HG02678 (cell line): ENCODE results near the gene DCST1.
"Not testable (repeated sequence)": the region's sequence is repeated elsewhere in the genome, so short reads cannot be mapped to it uniquely, and the experiment has no call there.

Experiments
- ATAC-seq: cut with Tn5 transposase; IDR thresholded peaks from one replicate; pipeline ENCODE4 v1.9.1; 2021; ENCODE audit warnings: mild to moderate bottlenecking, moderate library complexity; ENCODE audit not compliant: unreplicated experiment

The DCST1 gene, protein sequence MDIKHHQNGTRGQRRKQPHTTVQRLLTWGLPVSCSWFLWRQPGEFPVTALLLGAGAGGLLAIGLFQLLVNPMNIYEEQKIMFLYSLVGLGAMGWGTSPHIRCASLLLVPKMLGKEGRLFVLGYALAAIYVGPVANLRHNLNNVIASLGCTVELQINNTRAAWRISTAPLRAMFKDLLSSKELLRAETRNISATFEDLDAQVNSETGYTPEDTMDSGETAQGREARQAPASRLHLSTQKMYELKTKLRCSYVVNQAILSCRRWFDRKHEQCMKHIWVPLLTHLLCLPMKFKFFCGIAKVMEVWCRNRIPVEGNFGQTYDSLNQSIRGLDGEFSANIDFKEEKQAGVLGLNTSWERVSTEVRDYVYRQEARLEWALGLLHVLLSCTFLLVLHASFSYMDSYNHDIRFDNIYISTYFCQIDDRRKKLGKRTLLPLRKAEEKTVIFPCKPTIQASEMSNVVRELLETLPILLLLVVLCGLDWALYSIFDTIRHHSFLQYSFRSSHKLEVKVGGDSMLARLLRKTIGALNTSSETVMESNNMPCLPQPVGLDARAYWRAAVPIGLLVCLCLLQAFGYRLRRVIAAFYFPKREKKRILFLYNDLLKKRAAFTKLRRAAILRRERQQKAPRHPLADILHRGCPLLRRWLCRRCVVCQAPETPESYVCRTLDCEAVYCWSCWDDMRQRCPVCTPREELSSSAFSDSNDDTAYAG

GRCh38 chr1:155033524-155033923 is at the start of gene DCST1, which contains the start of gene DCST2:
Gene DCST1 (plus strand): TSS chr1:155033824. CDS start chr1:155034037, 213 bp downstream.
Gene DCST2 (minus strand): TSS chr1:155033781. CDS start chr1:155033701, 80 bp downstream.
- ATAC-seq = no peak

- ATAC-seq = not testable (repeated sequence)
These were observed 46.9 kb upstream of the DCST1 start for GRCh38 chr1:154986736-154987135.

- ATAC-seq = no peak
These were observed 46.3 kb upstream of the DCST1 start for GRCh38 chr1:154987326-154987725.

GRCh38 chr1:154988058-154988954 is 45.3 kb upstream of the DCST1 start:
- no peak for ATAC-seq

DNA sequence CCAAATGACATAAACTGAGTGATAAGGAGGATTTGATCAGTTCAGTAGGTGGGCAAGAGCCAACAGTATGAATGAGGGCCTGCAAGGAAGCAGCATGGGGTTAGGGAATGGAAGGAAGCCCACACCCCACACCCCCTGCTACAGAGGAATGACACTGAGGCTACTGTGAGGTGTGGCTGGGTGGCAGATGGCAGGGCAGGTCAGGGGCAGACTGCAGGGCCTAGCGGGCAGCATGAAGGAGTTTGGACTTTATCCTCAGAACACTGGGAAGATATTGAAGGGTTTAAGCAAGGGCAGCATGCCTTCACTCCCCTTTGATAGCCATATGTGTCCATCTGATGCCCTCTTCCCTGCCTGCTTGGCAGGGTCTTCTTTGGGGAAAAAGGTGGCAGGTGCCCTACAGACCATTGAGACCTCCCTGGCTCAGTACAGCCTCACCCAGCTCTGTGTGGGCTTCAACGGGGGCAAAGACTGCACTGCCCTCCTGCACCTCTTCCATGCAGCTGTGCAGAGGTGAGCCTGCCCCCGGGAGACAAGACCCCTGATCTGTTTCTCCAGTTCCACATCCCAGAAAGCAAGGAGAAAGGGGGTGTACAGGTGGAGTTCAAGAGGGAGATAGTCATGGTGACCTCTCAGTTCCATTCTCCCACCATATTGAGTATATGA is 44.3 kb upstream of the DCST1 start:
- no peak for ATAC-seq

- ATAC-seq = no peak
These were observed 43.3 kb upstream of the DCST1 start for GRCh38 chr1:154990276-154990675.

- no peak for ATAC-seq
These were observed 40.7 kb upstream of the DCST1 start for GRCh38 chr1:154992721-154993571.

DNA sequence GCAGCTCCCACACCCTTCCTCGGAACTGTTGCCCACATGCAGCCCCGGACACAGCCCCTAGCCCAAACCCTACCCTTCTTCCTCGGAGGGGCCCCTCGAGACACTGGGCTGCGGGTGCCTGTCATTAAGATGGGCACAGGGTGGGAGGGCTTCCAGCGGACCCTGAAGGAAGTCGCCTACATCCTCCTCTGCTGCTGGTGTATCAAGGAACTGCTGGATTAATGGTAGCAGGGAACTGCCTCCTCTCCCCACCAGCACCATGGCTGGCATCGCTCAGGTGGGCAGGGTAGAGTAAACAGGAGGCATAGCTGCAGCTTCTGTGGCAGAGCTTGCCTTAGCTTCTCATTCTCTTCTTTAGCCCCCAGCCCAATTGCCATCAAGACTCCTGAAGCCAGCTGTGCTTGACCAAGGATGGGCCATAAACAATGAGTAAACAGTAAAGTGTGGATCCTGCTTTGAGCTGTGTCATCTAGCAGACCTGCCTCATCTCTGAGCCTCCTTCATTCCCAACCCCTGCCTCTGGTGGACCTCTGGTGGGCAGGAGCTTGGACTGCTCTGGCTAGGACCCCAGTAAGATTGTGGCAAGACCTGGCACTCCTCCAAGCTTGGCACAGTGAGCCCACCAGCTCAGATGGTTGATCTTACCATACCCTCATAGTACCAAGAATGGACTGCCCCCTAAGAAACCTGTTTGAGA is 39.9 kb upstream of the DCST1 start, which contains the start of gene LENEP:
TSS of gene LENEP (plus strand) at position 15 of the 697 bp plus-strand sequence. CDS start at position 37, 22 bp downstream.
- no peak for ATAC-seq

- ATAC-seq = no peak
These were observed 39.4 kb upstream of the DCST1 start for GRCh38 chr1:154994269-154994587.

- no peak for ATAC-seq
These were observed 39.0 kb upstream of the DCST1 start for GRCh38 chr1:154994591-154994990.

GRCh38 chr1:154995301-154995983 is 38.2 kb upstream of the DCST1 start:
- not testable (repeated sequence) for ATAC-seq

DNA sequence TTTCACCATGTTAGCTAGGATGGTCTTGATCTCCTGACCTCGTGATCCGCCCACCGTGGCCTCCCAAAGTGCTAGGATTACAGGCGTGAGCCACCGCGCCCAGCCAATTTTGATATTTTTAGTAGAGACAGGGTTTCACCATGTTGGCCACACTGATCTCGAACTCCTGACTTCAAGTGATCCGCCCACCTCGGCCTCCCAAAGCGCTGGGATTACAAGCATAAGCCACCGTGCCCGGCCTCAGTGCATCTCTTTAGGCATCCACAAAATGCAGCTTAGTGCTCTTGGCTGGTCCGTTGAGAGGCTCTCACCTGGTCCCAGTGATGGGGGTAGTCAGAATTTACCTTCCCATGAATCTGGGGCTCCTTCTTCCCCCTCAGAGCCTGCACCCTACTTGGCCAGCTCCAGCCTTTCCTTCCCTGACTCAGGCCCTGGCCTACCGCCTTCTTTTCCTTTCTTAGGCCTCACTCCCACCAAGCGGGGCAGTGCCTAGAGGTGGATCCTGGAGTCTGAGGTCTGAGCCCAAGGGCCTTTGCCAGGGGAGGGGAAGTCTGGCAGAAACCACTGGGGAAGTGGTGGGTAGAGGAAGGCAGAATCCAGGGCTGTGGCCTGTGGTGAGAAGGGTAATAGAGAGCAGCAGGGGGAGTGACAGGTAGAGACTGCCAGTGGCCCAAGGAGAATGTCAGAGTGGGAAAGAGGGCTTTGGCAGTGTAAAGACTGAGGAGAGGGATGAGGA is 36.5 kb upstream of the DCST1 start:
- ATAC-seq = no peak

DNA sequence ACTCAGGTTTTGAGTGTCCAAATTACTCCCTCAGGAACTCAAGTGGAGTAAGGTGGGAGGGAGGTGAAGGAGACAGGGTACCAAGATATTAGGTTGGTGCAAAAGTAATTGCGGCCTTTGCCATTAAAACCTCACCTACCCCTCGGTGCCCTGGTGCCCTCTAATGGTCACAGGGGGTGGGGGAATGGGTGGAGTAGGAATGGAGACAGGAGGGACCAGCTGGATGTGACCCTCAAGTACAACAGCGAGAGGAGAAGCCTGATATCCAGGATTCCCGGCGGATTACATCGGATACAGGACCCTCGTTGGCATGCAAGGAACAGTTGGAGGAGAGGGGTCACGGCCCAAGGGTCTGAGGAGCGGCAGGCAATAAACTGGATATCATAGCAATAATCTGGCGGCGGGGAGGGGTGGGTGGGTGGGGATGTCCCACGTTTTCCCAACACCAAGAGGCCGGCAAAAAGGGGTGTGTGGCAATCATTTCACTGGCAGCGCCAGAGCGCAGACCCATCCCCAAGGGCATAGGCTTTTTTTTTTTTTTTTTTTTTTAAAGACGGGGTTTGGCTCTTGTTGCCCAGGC is 35.3 kb upstream of the DCST1 start:
- ATAC-seq = no peak

DNA sequence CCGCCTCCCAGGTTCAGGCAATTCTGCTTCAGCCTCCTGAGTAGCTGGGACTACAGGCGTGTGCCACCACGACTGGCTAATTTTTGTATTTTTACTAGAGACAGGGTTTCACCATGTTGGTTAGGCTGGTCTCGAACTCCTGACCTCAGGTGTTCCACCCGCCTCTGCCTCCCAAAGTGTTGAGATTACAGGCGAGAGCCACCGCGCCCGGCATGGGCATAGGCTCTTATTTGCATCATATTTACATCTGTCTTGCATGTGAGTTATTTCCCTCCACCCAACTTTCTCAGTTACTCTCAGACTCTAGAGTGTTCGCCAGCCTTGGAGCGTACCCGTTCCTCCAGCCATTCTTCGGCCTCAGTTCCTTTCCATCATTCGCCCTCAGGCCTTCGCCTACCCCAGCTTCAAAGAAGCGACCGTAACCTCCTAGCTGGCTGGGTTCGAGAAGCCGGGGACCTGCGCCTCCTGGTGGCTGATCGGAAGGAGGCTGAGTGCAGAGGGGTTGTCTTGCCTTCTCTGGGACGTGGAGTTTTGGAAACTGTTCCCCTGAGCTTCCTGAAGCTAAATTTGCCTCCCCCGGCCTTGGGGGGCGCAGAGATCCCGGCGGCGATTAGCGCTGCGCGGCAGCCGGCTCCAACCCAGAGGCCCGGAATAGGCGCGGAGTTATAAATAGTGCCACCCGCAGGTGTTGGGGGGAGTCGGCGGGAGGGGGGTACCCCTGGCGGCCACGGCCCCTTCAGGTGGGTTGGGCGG is 34.6 kb upstream of the DCST1 start:
- ATAC-seq = no peak

DNA sequence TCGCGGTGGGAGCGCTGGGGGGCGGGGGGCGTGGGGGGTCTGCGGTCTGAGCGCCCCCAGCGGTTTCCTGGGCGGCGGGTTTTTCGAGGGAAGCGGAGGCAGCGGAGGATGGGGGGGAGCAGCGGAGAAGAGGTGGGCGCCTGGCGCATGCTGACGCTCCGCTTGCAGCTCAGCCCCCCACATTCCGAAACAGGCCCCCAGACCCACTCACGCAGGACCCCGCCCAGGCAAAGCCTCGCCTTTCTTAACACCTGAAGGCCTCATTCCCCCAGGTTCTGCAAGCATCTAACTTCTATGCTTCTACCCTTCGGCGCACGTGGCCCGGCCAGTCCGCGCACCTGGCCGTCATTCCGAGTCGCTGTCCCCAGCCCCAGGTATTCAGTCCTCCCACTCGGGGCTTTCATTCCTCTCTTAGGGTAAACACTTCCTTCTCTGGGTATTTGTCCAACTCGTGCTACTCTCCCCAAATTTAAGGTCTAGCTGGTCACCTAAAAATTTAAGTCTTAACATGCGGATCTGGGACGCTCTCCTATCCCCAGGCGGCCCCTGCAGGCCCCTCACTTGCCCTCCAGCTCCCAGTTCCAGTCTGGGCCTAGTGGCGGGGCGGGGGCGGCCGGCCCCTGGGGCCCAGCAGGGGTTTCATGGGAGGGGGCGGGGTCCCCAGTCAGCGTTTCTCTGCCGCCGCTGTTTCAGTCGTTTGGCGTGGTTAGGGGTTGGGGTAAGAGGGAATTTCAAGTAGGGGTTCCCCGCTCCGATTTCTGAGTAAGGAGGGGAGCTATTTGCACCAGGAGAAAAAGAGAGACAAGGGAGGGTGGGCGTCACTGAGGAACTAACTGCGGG is 33.8 kb upstream of the DCST1 start:
- ATAC-seq = no peak

DNA sequence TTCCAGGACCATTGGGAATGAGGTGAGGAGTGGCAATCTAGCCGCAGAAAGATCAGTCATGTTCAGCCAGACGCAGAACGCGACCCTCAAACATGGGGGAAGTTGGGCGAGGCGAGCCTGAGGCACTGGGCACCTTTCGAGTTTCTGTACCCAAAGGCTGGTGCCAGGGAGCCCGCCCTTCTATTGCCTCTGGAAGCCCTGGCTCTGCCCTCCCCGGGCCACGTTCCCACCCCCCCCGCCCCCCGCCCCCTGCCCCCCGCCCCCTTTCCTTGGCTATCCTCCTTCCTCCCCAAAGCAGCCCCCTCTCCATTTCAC is 33.3 kb upstream of the DCST1 start:
- no peak for ATAC-seq
